ENCODE measurements around the gene ADGRF4.

GRCh38 chr6:47690791-47691190 is 7.6 kb upstream of the ADGRF4 start:
- TF ChIP-seq GATA3 (IDR thresholded peaks at IDR 0.05; ENCODE audit: low read depth, low read length) = no peak
- TF ChIP-seq GATA2 (IDR thresholded peaks at IDR 0.05; ENCODE audit: low read depth, low read length) = no peak

All from SH-SY5Y (cell line).